GM21619 (cell line): Measurements from ENCODE around the gene WDR20.
A peak's percentile ranks its signal among the peaks of the same experiment; 100 is the strongest.

Experiments used
- ATAC-seq: cut with Tn5 transposase; IDR thresholded peaks from one replicate; pipeline ENCODE4 v1.9.1; 2021; ENCODE audit not compliant: unreplicated experiment

WDR20 gene

GRCh38 chr14:102215576-102216250 lies 76.0 kb downstream of the WDR20 start:
- ATAC-seq = no peak

- no peak for ATAC-seq
These were observed 77.7 kb downstream of the WDR20 start for GRCh38 chr14:102217399-102217798.

- ATAC-seq = no peak
These were observed 78.3 kb downstream of the WDR20 start for GRCh38 chr14:102217987-102218421.

DNA sequence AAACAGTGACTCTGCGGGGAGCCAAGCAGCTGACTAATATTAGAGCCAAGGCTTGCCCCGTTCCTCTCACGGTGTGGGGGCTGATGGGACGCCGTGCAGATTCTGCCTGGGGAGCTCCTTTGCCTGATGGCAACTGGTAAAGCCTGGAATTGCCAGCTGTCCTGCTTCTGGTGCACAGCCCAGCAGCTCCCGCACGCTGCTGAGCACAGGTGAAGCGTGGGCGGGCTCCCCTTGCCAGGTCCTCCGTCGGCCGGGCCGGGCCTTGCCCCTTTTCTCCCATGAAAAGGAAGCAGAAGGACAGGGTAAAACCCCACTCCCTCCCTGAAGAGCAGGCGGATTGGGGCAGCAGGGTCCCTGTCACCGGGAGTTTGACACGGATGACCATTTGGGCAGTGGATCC lies 79.0 kb downstream of the WDR20 start:
- no peak for ATAC-seq

- no peak for ATAC-seq
These were observed 79.6 kb downstream of the WDR20 start for GRCh38 chr14:102219316-102219715.

DNA sequence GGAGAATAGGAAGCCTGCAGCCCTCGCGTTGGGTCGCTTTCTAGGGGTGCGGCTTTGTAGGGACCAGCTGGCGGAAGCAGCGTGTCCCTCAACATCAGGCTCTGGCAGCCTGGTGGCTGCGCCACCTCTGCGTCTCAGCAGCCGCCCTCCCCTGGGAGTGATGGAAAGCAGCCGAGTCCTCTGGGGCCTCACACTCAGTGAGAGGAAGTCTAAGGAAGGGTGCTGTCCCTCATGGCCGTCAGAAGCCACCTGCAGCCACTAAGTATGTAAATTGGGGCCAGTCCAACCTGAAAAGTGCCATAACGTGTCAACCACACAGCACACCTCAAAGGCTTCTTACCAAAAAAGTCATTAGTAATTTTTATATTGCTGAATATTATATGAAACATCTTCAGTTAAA lies 80.3 kb downstream of the WDR20 start:
- peak; percentile 97 for ATAC-seq

- ATAC-seq = no peak
These were observed 81.3 kb downstream of the WDR20 start for GRCh38 chr14:102221026-102221425.

GRCh38 chr14:102222009-102222575 lies 82.4 kb downstream of the WDR20 start:
- no peak for ATAC-seq

- no peak for ATAC-seq
These were observed 83.1 kb downstream of the WDR20 start for GRCh38 chr14:102222751-102223150.

DNA sequence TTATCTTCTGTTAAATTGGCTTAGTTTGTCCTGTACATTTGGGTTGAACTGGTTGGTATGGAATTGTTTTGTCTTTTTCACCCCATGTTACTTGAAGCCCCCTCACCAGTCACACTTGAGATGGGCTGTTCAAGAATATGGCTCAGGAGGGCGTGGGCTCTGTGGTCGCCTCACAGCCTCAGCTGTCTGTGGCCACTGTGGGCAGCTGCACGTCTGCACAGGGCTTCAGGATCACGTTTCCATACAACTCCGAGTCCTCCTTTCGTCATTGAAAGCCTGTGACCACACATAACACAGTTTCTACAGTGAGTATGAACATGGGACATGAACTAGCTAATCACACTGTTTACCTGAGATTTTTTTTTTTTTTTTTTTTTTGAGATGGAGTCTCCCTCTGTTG lies 84.0 kb downstream of the WDR20 start:
- no peak for ATAC-seq

GRCh38 chr14:102225386-102225785 lies 85.7 kb downstream of the WDR20 start:
- ATAC-seq = no peak

DNA sequence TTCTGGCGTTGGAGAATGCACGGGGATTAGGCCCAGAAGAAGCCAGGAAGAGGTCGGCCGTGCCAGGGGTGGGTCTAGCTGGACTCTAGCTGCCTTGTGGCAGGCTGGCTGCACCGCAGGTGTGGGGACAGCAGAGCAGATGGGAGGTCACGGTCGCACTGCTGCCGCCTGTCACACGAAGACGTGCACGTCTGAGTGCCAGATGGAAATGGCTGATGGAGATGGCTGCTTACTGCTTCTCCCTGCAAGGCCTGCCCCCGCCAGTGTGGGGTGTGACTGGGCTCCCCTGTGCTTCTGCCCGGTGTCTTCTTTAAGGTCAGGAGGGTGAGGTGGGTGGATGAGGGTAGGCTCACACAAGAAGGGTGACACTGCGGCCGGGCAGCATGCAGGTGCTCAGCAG lies 86.2 kb downstream of the WDR20 start:
- no peak for ATAC-seq

DNA sequence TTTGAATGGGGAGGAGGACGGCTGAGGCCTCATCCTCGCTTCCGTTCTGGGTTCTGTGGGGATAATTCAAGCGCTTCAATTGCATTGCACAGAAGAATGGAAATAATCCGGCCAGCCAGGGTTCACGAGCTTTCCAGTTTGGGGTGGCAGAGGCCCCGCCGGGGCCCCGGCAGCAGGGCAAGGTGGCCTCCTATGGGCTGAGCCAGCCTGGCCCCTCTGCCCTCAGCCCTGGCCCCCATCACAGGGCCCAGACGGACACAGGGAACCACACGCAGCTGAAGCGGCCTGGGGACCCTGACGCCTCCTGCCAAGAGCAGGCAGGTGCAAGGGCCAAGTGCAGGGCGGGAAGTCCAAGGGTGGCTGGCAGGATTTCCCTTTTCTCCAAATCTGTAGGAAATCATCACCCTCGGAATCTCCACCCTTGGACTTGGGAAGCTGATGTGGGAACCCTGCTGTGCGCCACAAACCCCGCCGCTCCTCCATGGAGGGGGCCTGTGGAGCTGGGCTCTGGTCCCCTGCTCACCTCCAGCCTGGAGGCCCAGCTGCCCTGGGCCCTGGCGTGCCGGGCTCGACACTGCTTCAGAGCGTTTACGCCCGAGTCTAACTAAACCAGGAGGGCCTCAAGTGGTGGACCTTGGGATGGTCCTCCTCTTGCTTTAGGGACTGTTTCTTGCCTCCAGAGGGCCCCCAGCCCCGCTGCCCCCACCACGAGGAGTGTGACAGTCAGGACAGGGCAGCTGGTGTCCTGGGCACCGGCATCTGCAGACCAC lies 86.8 kb downstream of the WDR20 start:
- ATAC-seq = no peak

DNA sequence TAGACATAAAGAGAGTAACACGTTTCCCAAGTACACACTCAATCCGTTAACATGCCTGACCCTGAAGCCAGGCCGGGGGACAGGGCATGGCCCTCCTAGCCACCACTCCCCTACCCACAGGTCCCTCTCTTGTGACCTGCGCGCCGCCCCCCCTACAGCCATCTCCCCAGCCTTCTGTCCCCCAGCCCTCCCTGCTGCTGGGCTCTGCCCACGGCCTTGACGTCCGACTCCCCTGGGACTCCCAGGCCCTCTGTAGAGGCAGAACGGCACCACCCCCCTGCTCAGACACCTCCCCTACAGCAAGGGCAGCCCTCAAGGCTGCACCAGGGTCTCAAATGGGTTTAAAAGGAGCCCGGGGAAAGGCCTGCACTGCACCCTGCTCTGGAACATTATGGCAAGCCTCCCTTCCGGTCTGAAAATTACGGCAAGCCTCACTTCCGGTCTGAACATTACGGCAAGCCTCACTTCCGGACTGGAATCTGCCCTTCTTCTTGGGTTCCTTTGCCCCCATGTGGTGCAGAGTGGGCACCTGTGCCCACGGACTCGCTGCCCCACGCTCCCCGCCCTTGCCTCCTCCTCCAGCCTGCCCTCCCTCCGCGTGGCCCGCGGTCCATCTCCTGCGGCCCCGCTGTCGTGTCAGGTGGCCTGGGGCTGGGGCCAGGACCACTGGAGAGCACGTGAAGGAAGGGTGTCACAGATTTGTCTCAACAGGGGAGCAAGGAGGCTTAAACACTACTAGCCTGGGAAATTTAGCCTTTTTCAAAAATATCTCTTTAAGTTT lies 87.7 kb downstream of the WDR20 start:
- ATAC-seq = no peak

- ATAC-seq = no peak
These were observed 89.5 kb downstream of the WDR20 start for GRCh38 chr14:102229071-102229738.

- no peak for ATAC-seq
These were observed 90.0 kb downstream of the WDR20 start for GRCh38 chr14:102229739-102230092.

DNA sequence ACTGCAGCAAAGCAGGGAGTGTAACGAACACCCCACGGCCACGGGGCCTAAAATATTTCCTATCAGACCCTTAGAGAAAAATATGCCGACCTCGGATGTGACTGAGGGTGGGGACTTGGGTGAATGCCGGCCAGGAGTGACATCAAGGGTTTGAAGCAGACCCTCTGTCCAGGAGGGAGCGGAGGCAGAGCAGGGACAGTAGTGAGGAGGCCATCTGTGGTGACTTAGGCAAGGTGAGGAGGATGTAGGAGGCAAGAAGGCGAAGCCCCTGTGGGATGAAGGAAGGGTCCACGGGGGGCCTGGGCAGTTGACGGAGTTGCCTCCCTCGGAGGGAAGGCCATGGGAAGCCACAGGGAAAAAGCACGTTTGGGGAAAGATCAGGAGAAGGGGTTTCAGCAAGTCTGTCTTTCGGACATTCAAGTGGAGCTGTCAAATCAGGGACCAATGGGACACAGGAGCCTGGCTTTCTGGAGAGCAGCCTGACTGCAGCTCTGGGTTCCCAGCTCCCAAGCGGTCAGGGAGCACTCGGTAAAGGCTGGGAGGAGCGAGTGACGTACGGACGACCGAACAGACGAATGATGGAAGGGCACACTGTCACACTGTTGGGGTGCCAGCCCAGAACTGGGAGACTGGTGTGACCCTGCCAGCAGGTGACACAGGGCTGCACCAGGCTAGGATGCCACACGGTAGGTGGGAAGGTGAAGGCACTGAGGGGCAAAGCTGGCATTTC lies 90.9 kb downstream of the WDR20 start:
- ATAC-seq = no peak

DNA sequence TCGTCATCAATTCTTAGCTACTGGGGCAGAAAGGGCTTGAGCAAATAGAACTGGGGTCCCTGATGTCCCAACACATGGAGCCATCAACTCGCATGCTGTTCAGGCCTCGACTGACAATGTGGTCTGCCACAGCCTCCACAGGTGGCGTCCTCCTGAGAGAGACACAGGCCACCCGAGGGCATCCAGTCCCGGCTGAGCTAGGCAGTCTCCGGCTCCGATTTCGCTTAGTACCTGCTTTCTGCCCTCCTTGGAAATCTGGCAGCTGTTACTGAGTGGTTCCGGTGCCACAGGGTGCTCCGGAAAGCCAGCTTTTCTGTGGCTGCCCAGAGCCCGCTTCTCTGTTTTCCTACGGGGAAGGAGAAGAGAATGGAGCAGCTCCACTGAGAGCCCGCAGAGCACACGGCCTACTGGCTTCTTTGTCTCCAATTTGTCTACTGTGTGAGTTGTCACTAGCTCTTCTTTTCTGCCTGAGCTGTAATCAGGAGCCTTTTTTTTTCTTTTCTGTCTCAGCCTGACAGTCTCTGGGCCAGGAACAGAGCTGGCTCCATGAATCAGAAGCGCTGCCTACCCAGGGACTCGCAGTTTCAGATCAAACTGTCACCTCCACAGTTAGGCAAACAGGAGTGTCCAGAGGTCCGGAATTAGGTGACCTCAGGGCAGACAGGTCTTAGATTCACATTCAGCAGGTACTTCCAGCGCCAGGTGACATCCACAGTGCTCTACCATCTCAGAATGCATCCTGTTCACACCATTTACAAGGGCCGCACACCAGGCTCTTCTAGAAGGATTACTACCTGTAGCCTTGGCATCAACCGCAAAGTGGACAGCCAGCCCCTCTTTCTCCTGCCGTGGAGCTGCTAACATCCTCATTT lies 92.0 kb downstream of the WDR20 start:
- no peak for ATAC-seq

- ATAC-seq = no peak
These were observed 92.6 kb downstream of the WDR20 start for GRCh38 chr14:102232348-102232625.

- ATAC-seq = no peak
These were observed 93.4 kb downstream of the WDR20 start for GRCh38 chr14:102233081-102233480.
